ENCODE results near the gene GALNT17.

Gene GALNT17

GRCh38 chr7:71313553-71313952, 181.6 kb downstream of the GALNT17 start:
- DNase-seq (ENCODE audit: low read depth, low spot score): no peak
- no peak for TF ChIP-seq ZNF274 (IDR thresholded peaks at IDR 0.05; ENCODE audit: low read depth, low read length)
- no peak for TF ChIP-seq YY1 (IDR thresholded peaks at IDR 0.05; ENCODE audit: insufficient read depth, insufficient read length)
- no peak for TF ChIP-seq SUZ12 (IDR thresholded peaks at IDR 0.05; ENCODE audit: extremely low read depth, insufficient read depth, insufficient read length)
- Histone ChIP-seq H3K9ac (ENCODE audit: insufficient read length, low read depth) (no peak overlapping the region), H3K9me3 (ENCODE audit: insufficient read depth, low read length) (peaks cover 26% of the 10 kb centered on the region), H3K36me3 (ENCODE audit: insufficient read depth, insufficient read length, low read length) (no peaks in the 10 kb centered on the region), H3K4me1 (ENCODE audit: insufficient read depth, insufficient read length) (peaks cover 2% of the 10 kb centered on the region), H3K27me3 (ENCODE audit: insufficient read depth, insufficient read length) (no peaks in the 10 kb centered on the region), H3K4me3 (ENCODE audit: insufficient read length, low read depth) (no peak overlapping the region)

DNA sequence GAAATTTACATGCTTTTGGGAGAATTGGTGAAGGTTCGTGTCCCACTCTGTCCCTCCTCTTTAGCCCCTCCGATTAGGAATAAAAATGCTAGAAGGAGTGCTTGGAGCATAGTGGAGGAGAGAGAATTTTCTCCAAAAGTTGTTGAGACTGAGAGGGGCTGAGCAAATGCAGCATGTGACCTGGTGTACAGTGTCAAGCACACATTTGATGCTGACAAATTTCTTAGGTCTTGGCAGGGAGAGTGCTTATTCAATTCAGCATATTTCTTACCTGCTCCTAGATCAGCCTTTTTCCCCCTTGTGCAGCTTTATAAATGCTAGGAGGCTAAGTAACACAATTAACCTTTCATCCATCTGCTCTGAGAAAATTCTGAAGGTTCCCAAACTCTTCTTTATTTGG, 189.0 kb downstream of the GALNT17 start:
- TF ChIP-seq ZNF274 (IDR thresholded peaks at IDR 0.05; ENCODE audit: low read depth, low read length) (no peak), SUZ12 (IDR thresholded peaks at IDR 0.05; ENCODE audit: extremely low read depth, insufficient read depth, insufficient read length) (no peak), YY1 (IDR thresholded peaks at IDR 0.05; ENCODE audit: insufficient read depth, insufficient read length) (no peak)
- H3K4me3 ChIP-seq (ENCODE audit: insufficient read length, low read depth): no peak overlapping the region

DNA sequence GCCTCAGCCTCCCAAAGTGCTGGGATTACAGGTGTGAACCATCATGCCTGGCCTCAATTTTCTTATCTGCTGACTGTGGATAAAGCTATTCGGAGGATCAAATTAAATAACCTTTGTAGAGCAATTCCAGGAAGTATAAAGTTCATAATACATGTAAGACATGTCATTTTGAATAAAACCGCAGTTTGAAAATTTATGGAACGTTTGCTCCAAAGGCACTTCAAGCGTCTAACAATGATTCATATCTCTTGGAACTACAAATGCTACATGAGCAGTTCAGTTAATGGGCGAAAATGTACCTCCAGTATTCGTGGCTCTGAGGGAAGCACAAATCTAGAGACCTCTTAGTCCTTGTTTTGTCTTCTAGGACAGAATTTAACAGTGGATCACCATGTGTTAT, 190.3 kb downstream of the GALNT17 start:
- DNase-seq (ENCODE audit: low read depth, low spot score): no peak
- Histone ChIP-seq H3K36me3 (ENCODE audit: insufficient read depth, insufficient read length, low read length) (no peaks in the 10 kb centered on the region), H3K9me3 (ENCODE audit: insufficient read depth, low read length) (no peaks in the 10 kb centered on the region), H3K27me3 (ENCODE audit: insufficient read depth, insufficient read length) (no peaks in the 10 kb centered on the region), H3K4me1 (ENCODE audit: insufficient read depth, insufficient read length) (no peaks in the 10 kb centered on the region), H3K4me3 (ENCODE audit: insufficient read length, low read depth) (no peak overlapping the region), H3K9ac (ENCODE audit: insufficient read length, low read depth) (no peak overlapping the region)
- TF ChIP-seq YY1 (IDR thresholded peaks at IDR 0.05; ENCODE audit: insufficient read depth, insufficient read length) (no peak), SUZ12 (IDR thresholded peaks at IDR 0.05; ENCODE audit: extremely low read depth, insufficient read depth, insufficient read length) (no peak), ZNF274 (IDR thresholded peaks at IDR 0.05; ENCODE audit: low read depth, low read length) (no peak)

More for the DNA sequence above, 189.0 kb downstream of the GALNT17 start:
- Histone ChIP-seq H3K9ac (ENCODE audit: insufficient read length, low read depth) (no peak overlapping the region), H3K4me1 (ENCODE audit: insufficient read depth, insufficient read length) (no peaks in the 10 kb centered on the region), H3K9me3 (ENCODE audit: insufficient read depth, low read length) (no peaks in the 10 kb centered on the region; the same call in 1 of the 2 replicates), H3K36me3 (ENCODE audit: insufficient read depth, insufficient read length, low read length) (no peaks in the 10 kb centered on the region), H3K27me3 (ENCODE audit: insufficient read depth, insufficient read length) (no peaks in the 10 kb centered on the region)
- no peak for DNase-seq (ENCODE audit: low read depth, low spot score)

DNA sequence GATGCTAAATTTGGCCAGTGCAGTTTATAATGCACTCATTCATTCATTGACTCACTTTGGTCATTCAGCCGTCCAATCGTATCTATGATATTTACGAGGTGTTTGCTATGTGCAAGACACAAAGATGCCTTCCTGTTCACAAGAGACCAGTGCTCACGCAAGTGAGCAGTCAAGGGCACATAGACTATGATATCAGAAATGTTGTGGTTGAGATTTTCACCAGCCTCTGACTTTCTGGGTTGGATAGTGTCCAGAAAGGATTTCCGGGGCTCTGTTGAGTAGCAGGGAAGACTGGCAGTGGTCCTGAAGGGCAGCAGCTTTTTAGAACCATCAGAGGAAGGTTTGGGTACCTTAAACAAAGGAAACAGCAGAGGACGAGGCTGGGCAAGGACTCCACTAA, 191.8 kb downstream of the GALNT17 start:
- Histone ChIP-seq H3K9ac (ENCODE audit: insufficient read length, low read depth) (no peak overlapping the region), H3K36me3 (ENCODE audit: insufficient read depth, insufficient read length, low read length) (no peaks in the 10 kb centered on the region), H3K4me1 (ENCODE audit: insufficient read depth, insufficient read length) (no peaks in the 10 kb centered on the region), H3K4me3 (ENCODE audit: insufficient read length, low read depth) (no peak overlapping the region), H3K9me3 (ENCODE audit: insufficient read depth, low read length) (no peaks in the 10 kb centered on the region), H3K27me3 (ENCODE audit: insufficient read depth, insufficient read length) (no peaks in the 10 kb centered on the region)
- no peak for DNase-seq (ENCODE audit: low read depth, low spot score)
- TF ChIP-seq YY1 (IDR thresholded peaks at IDR 0.05; ENCODE audit: insufficient read depth, insufficient read length) (no peak), ZNF274 (IDR thresholded peaks at IDR 0.05; ENCODE audit: low read depth, low read length) (no peak), SUZ12 (IDR thresholded peaks at IDR 0.05; ENCODE audit: extremely low read depth, insufficient read depth, insufficient read length) (no peak)

DNA sequence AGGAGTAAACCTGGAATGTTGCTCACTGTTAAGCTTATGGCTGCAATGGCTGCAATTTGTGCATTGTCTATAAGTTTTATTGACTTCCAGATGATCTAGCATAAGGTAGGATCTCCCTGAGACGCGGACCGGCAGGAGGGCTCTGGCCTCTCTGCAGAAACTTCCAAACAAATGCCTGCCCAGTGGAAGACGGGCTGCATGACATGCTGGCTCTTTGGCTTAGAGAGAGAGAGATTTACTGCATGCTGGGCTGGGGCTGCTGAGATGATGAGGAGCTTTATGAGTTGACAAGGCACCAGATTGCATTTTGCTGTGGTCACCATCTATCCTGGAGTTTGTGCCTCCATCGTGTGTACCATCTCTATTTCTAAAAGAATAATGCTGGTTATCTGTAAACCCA, 193.2 kb downstream of the GALNT17 start:
- DNase-seq (ENCODE audit: low read depth, low spot score): no peak
- no peak for TF ChIP-seq ZNF274 (IDR thresholded peaks at IDR 0.05; ENCODE audit: low read depth, low read length)
- no peak for TF ChIP-seq SUZ12 (IDR thresholded peaks at IDR 0.05; ENCODE audit: extremely low read depth, insufficient read depth, insufficient read length)
- TF ChIP-seq YY1 (IDR thresholded peaks at IDR 0.05; ENCODE audit: insufficient read depth, insufficient read length): no peak
- no peak overlapping the region for H3K9ac ChIP-seq (ENCODE audit: insufficient read length, low read depth)
- H3K27me3 ChIP-seq (ENCODE audit: insufficient read depth, insufficient read length): no peaks in the 10 kb centered on the region
- H3K9me3 ChIP-seq (ENCODE audit: insufficient read depth, low read length): no peaks in the 10 kb centered on the region
- no peaks in the 10 kb centered on the region for H3K36me3 ChIP-seq (ENCODE audit: insufficient read depth, insufficient read length, low read length)
- no peaks in the 10 kb centered on the region for H3K4me1 ChIP-seq (ENCODE audit: insufficient read depth, insufficient read length)
- H3K4me3 ChIP-seq (ENCODE audit: insufficient read length, low read depth): no peak overlapping the region

GRCh38 chr7:71326595-71326994, 194.7 kb downstream of the GALNT17 start:
- TF ChIP-seq YY1 (IDR thresholded peaks at IDR 0.05; ENCODE audit: insufficient read depth, insufficient read length) (no peak), SUZ12 (IDR thresholded peaks at IDR 0.05; ENCODE audit: extremely low read depth, insufficient read depth, insufficient read length) (no peak)
- H3K9ac ChIP-seq (ENCODE audit: insufficient read length, low read depth): no peak overlapping the region
- no peaks in the 10 kb centered on the region for H3K9me3 ChIP-seq (ENCODE audit: insufficient read depth, low read length)
- H3K4me1 ChIP-seq (ENCODE audit: insufficient read depth, insufficient read length): no peaks in the 10 kb centered on the region
- no peaks in the 10 kb centered on the region for H3K27me3 ChIP-seq (ENCODE audit: insufficient read depth, insufficient read length)
- H3K4me3 ChIP-seq (ENCODE audit: insufficient read length, low read depth): no peak overlapping the region
- no peak for DNase-seq (ENCODE audit: low read depth, low spot score)
- H3K36me3 ChIP-seq (ENCODE audit: insufficient read depth, insufficient read length, low read length): no peaks in the 10 kb centered on the region

DNA sequence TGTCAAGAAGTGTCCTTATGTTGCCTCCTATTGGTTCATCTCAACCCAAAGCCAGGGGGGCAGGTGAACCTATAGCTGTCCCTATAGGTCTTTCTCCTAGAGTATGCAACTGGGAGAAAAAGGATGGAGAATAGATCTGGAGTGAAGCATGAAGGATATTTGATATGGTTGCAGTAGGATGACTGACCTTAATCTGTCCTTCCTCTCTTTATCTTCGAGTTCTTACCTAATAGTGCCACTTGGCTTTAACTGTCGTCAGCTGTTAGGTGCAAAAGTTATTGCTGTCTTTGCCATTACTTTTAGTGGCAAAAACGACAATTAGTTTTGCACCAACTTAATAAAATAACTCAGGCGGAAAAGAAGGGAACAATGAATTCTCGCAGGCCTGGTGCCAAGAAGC, 196.0 kb downstream of the GALNT17 start:
- no peak for TF ChIP-seq SUZ12 (IDR thresholded peaks at IDR 0.05; ENCODE audit: extremely low read depth, insufficient read depth, insufficient read length)
- no peak for TF ChIP-seq YY1 (IDR thresholded peaks at IDR 0.05; ENCODE audit: insufficient read depth, insufficient read length)
- no peak for TF ChIP-seq ZNF274 (IDR thresholded peaks at IDR 0.05; ENCODE audit: low read depth, low read length)
- no peaks in the 10 kb centered on the region for H3K36me3 ChIP-seq (ENCODE audit: insufficient read depth, insufficient read length, low read length)
- DNase-seq (ENCODE audit: low read depth, low spot score): no peak
- H3K27me3 ChIP-seq (ENCODE audit: insufficient read depth, insufficient read length): no peaks in the 10 kb centered on the region
- H3K4me1 ChIP-seq (ENCODE audit: insufficient read depth, insufficient read length): no peaks in the 10 kb centered on the region
- H3K9ac ChIP-seq (ENCODE audit: insufficient read length, low read depth): no peak overlapping the region
- no peak overlapping the region for H3K4me3 ChIP-seq (ENCODE audit: insufficient read length, low read depth)
- H3K9me3 ChIP-seq (ENCODE audit: insufficient read depth, low read length): no peaks in the 10 kb centered on the region
